Measurements from ENCODE around the gene SPRED2. TPM values are rescaled to one million over a fixed set of nuclear protein-coding genes. Genes with fewer than 3 reads are reported as not detected.
A peak's percentile ranks its signal among the peaks of the same experiment; 100 is the strongest.

Gene SPRED2
- total RNA-seq, 2 donors from 2014 or later = 21.9 to 28.3 TPM

- intact Hi-C loops (cut with DNase I) = no loop called here
- no peak for DNase-seq (ENCODE audit: low spot score)
Observed at GRCh38 chr2:65393743-65394422, 38.5 kb downstream of the SPRED2 start.

- DNase-seq (ENCODE audit: low spot score) = no peak
Observed at GRCh38 chr2:65393046-65393445, 39.4 kb downstream of the SPRED2 start.

GRCh38 chr2:65392609-65393008 is 39.8 kb downstream of the SPRED2 start:
- intact Hi-C loops (cut with DNase I) = no loop called here
- DNase-seq (ENCODE audit: low spot score) = no peak

More at GRCh38 chr2:65393046-65393445, 39.4 kb downstream of the SPRED2 start:
- intact Hi-C loops (cut with DNase I) = no loop called here

GRCh38 chr2:65390134-65390533 is 42.3 kb downstream of the SPRED2 start:
- intact Hi-C loops (cut with DNase I) = no loop called here
- no peak for DNase-seq (ENCODE audit: low spot score)

GRCh38 chr2:65389476-65389875 is 42.9 kb downstream of the SPRED2 start:
- no peak for DNase-seq (ENCODE audit: low spot score)
- intact Hi-C loops (cut with DNase I) = no loop called here

- DNase-seq (ENCODE audit: low spot score) = no peak
- intact Hi-C loops (cut with DNase I) = no loop called here
Observed at GRCh38 chr2:65388596-65389390, 43.6 kb downstream of the SPRED2 start.

GRCh38 chr2:65388051-65388531 is 44.3 kb downstream of the SPRED2 start:
- intact Hi-C loops (cut with DNase I) = no loop called here
- DNase-seq (ENCODE audit: low spot score) = no peak

GRCh38 chr2:65386989-65387388 is 45.4 kb downstream of the SPRED2 start:
- intact Hi-C loops (cut with DNase I) = no loop called here
- DNase-seq (ENCODE audit: low spot score) = no peak

GRCh38 chr2:65386344-65386743 is 46.1 kb downstream of the SPRED2 start:
- no peak for DNase-seq (ENCODE audit: low spot score)
- intact Hi-C loops (cut with DNase I) = no loop called here

- DNase-seq (ENCODE audit: low spot score) = no peak
- intact Hi-C loops (cut with DNase I) = loop anchor here in 1 of 2 donors (1.0 kb wide), 1 partner anchor 33 kb away; no protein-coding TSS in a partner anchor
Observed at GRCh38 chr2:65383541-65384488, 48.6 kb downstream of the SPRED2 start.

GRCh38 chr2:65382776-65383357 is 49.5 kb downstream of the SPRED2 start:
- peak; percentile 92 for DNase-seq (ENCODE audit: low spot score)
- intact Hi-C loops (cut with DNase I) = no loop called here

- intact Hi-C loops (cut with DNase I) = no loop called here
- no peak for DNase-seq (ENCODE audit: low spot score)
Observed at GRCh38 chr2:65382323-65382722, 50.1 kb downstream of the SPRED2 start.

GRCh38 chr2:65381607-65382051 is 50.8 kb downstream of the SPRED2 start:
- no peak for DNase-seq (ENCODE audit: low spot score)
- intact Hi-C loops (cut with DNase I) = no loop called here

- intact Hi-C loops (cut with DNase I) = no loop called here
- DNase-seq (ENCODE audit: low spot score) = no peak
Observed at GRCh38 chr2:65380255-65380654, 52.1 kb downstream of the SPRED2 start.

- no peak for DNase-seq (ENCODE audit: low spot score)
- intact Hi-C loops (cut with DNase I) = no loop called here
Observed at GRCh38 chr2:65379721-65380171, 52.7 kb downstream of the SPRED2 start.

- intact Hi-C loops (cut with DNase I) = no loop called here
Observed at GRCh38 chr2:65379223-65379622, 53.2 kb downstream of the SPRED2 start.

GRCh38 chr2:65378290-65378689 is 54.1 kb downstream of the SPRED2 start:
- intact Hi-C loops (cut with DNase I) = no loop called here
- no peak for DNase-seq (ENCODE audit: low spot score)

More at GRCh38 chr2:65379223-65379622, 53.2 kb downstream of the SPRED2 start:
- DNase-seq (ENCODE audit: low spot score) = no peak

- DNase-seq (ENCODE audit: low spot score) = no peak
- intact Hi-C loops (cut with DNase I) = no loop called here
Observed at GRCh38 chr2:65377556-65378192, 54.7 kb downstream of the SPRED2 start.
